ENCODE results near the gene PRXL2B.

- TF ChIP-seq CTCF (IDR thresholded peaks at IDR 0.05), result no peak
- no peak for TF ChIP-seq POLR2A (IDR thresholded peaks at IDR 0.05)
Observed at GRCh38 chr1:2569060-2569459, 17.5 kb upstream of the PRXL2B start.
